DOHH2 (cell line): Measurements from ENCODE around the gene MIER3.

Experiments
- EZH2phosphoT487 ChIP-seq: fragments of 200-600 bp; sonication (generic); IDR thresholded peaks from 2 replicates; pipeline ENCODE4 v1.6.1; 2017; ENCODE audit warnings: borderline replicate concordance, mild to moderate bottlenecking, antibody characterized with exemption, low read length, moderate library complexity, mixed read lengths
- TF ChIP-seq, protein P1 (sequence below): fragments of 200-600 bp; sonication (generic); IDR thresholded peaks from one replicate; pipeline ENCODE4 v1.5.1; 2014; ENCODE audit warnings: antibody characterized with exemption, mild to moderate bottlenecking, low read depth, low read length; ENCODE audit not compliant: poor library complexity, severe bottlenecking

DNA sequence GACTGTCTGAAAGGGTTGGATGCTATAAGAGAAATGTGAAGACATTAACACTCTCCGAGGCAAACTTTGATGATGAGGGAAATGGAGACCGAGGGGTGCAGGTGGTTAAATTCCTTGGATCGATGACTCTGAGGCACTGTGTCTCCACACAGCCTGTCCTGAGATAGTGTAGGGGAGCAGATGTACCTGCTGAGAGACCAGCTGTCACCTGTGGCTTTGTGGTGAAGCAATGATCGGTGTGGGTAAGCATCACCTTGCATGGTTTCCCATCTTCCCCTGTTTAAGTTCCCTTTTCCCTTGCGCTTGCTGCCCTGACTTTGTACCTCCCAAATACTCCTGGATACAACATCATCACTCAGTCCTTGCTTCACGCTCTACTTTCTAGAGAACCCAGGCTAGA, 9.8 kb upstream of the MIER3 start:
- TF ChIP-seq, protein P1, sequence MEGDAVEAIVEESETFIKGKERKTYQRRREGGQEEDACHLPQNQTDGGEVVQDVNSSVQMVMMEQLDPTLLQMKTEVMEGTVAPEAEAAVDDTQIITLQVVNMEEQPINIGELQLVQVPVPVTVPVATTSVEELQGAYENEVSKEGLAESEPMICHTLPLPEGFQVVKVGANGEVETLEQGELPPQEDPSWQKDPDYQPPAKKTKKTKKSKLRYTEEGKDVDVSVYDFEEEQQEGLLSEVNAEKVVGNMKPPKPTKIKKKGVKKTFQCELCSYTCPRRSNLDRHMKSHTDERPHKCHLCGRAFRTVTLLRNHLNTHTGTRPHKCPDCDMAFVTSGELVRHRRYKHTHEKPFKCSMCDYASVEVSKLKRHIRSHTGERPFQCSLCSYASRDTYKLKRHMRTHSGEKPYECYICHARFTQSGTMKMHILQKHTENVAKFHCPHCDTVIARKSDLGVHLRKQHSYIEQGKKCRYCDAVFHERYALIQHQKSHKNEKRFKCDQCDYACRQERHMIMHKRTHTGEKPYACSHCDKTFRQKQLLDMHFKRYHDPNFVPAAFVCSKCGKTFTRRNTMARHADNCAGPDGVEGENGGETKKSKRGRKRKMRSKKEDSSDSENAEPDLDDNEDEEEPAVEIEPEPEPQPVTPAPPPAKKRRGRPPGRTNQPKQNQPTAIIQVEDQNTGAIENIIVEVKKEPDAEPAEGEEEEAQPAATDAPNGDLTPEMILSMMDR, result no peak
- no peak for TF ChIP-seq EZH2phosphoT487
